ENCODE data around the gene CPEB2. TPM values are rescaled to one million over a fixed set of nuclear protein-coding genes. Genes with fewer than 3 reads are reported as not detected.

The CPEB2 gene
- total and polyA plus RNA-seq, 2 of the 8 experiments (the other 6 are each of a cell fraction or from before 2014, with no cell fraction given) = 0.39 to 1.9 TPM

DNA sequence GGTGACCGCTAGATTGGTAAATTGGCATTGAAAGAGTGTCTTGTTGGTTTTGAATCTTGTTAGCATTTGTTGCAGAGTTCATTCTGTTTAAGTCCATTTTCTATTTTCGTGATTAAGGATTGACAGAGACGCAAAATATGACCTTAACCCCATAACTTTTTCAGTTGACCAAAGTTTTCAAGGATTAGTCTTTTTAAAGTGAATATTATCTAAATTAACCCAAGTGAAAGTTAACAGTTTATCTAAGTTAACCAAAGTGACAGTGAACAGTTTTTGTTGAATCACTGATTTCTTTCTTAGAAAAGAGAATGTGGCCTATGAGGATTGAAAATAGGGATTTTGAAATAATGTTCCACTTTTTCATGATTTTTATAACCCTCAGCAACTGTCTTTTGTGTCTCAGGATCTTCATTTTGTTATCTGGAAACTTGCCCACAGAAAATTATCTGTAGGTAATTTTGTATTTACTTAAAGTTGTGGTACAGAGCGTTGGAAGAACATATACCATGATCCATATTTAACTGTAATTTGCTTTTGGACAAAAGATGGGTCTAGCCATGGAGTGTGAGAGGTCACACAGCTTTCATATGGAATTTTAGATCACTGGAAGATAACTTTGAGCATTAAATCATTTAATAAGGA, 3.3 kb downstream of the CPEB2 start:
- no peak for DNase-seq (ENCODE audit: low read depth in 1 of 2, low spot score in 2 of 2)
- Histone ChIP-seq H3K27me3 (replicated peaks in 1 of 4; ENCODE audit: control insufficient read depth in 3 of 4, extremely low read depth in 1 of 4, insufficient read depth in 3 of 4, low read length in 3 of 4) (peaks cover 0 to 20% (median 4%) of the 10 kb centered on the region in 4 experiments; a peak in 3 of 7 replicates), H3K4ac (replicated peaks; ENCODE audit: insufficient read length, low read depth, low read length) (no peak overlapping the region), H2BK12ac (ENCODE audit: low read depth, low read length) (no peak overlapping the region), H3K9me3 (ENCODE audit: insufficient read depth in 2 of 2, low read depth in 1 of 2, low read length in 1 of 2) (no peaks in the 10 kb centered on the region), H3K56ac (replicated peaks; ENCODE audit: insufficient read length, low read depth, low read length) (no peak overlapping the region), H4K91ac (replicated peaks; ENCODE audit: insufficient read length, low read length) (no peak overlapping the region), H3K4me3 (ENCODE audit: extremely low read depth in 1 of 4, insufficient read depth in 2 of 4, low read depth in 3 of 4, low read length in 4 of 4) (peak overlapping the region; percentile 48 to 87 (median 59); a peak in 5 of 8 replicates), H3K79me2 (ENCODE audit: control insufficient read depth in 1 of 2, insufficient read depth in 2 of 2, low read length in 2 of 2) (no peaks in the 10 kb centered on the region), H2AK5ac (ENCODE audit: low read depth, low read length) (no peak overlapping the region), H3K27ac (ENCODE audit: low read depth, low read length) (no peak overlapping the region), H4K5ac (ENCODE audit: insufficient read length, low read depth, low read length) (no peak overlapping the region), H3K9ac (replicated peaks in 1 of 4; ENCODE audit: extremely low read depth in 1 of 4, low read depth in 3 of 4, low read length in 3 of 4) (no peak overlapping the region), H3K14ac (ENCODE audit: insufficient read length) (no peak overlapping the region), H2BK120ac (replicated peaks; ENCODE audit: low read depth, low read length) (no peak overlapping the region), H3K23ac (ENCODE audit: insufficient read length) (no peak overlapping the region), H2BK20ac (ENCODE audit: low read length) (no peak overlapping the region), H2AFZ (ENCODE audit: low read length) (no peak overlapping the region), H3K36me3 (ENCODE audit: control insufficient read depth in 2 of 4, insufficient read depth in 4 of 4, low read length in 3 of 4) (no peaks in the 10 kb centered on the region), H4K8ac (ENCODE audit: extremely low read depth, insufficient read depth, low read length) (no peak overlapping the region), H3K79me1 (ENCODE audit: low read depth, low read length) (no peaks in the 10 kb centered on the region), H3K4me1 (replicated peaks in 1 of 4; ENCODE audit: control insufficient read depth in 3 of 4, insufficient read depth in 4 of 4, low read length in 3 of 4) (peaks cover 0 to 14% (median 2%) of the 10 kb centered on the region in 4 experiments; a peak in 5 of 7 replicates), H2BK5ac (ENCODE audit: low read depth, low read length) (no peak overlapping the region), H2BK15ac (ENCODE audit: low read length) (no peak overlapping the region), H3K23me2 (ENCODE audit: low read depth, low read length) (peaks cover 19% of the 10 kb centered on the region; the same call in 1 of the 2 replicates), H3K4me2 (ENCODE audit: insufficient read depth in 1 of 2, low read depth in 2 of 2, low read length in 2 of 2) (peak overlapping the region; percentile 67 to 84), H4K20me1 (replicated peaks in 1 of 2; ENCODE audit: control insufficient read depth in 1 of 2, insufficient read depth in 2 of 2, low read length in 2 of 2) (no peaks in the 10 kb centered on the region), H3K18ac (ENCODE audit: extremely low read depth, low read length) (no peak overlapping the region)
- 56% methylated on average over 4 of the region's 4 CpGs; no CpG with 5 or more reads in 1 of the 2 experiments for WGBS, 2 experiments (ENCODE audit: extremely low coverage in 1 of 2, insufficient coverage in 1 of 2, insufficient read length in 1 of 2, insufficient replicate concordance in 2 of 2, low coverage in 1 of 2, low lambda C conversion rate in 2 of 2, missing lambda C conversion rate in 1 of 2)
- no peak for FAIRE-seq
- CTCF ChIA-PET (ENCODE audit: partially characterized antibody) = interaction anchor here (0.5 to 1.7 kb wide), 2 partner anchors 165 to 209 kb away, joined by 3 to 4 read pairs; no protein-coding TSS in a partner anchor
- POLR2A ChIA-PET (ENCODE audit: partially characterized antibody) = no interaction called here
- TF ChIP-seq KDM5A (IDR thresholded peaks at IDR 0.05; ENCODE audit: low read length) (no peak), SUZ12 (IDR thresholded peaks at IDR 0.05; ENCODE audit: low read length) (no peak), KDM1A (IDR thresholded peaks at IDR 0.05; ENCODE audit: borderline replicate concordance, low read length) (no peak), BRCA1 (IDR thresholded peaks at IDR 0.05; ENCODE audit: low read depth, low read length) (no peak), EZH2 (IDR thresholded peaks at IDR 0.05; ENCODE audit: low read depth, low read length, severe bottlenecking) (no peak), RAD21 (IDR thresholded peaks at IDR 0.05 in 1 of 2, conservative IDR thresholded peaks at IDR 0.05 in 1 of 2; ENCODE audit: low read depth in 2 of 2, low read length in 2 of 2) (no peak), GABPA (IDR thresholded peaks at IDR 0.05; ENCODE audit: borderline replicate concordance, insufficient read depth, low read length) (no peak), CHD2 (IDR thresholded peaks at IDR 0.05; ENCODE audit: low read length) (no peak)
- TF ChIP-seq, protein P1, sequence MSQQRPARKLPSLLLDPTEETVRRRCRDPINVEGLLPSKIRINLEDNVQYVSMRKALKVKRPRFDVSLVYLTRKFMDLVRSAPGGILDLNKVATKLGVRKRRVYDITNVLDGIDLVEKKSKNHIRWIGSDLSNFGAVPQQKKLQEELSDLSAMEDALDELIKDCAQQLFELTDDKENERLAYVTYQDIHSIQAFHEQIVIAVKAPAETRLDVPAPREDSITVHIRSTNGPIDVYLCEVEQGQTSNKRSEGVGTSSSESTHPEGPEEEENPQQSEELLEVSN (IDR thresholded peaks at IDR 0.05) = no peak
- TF ChIP-seq, protein P2, sequence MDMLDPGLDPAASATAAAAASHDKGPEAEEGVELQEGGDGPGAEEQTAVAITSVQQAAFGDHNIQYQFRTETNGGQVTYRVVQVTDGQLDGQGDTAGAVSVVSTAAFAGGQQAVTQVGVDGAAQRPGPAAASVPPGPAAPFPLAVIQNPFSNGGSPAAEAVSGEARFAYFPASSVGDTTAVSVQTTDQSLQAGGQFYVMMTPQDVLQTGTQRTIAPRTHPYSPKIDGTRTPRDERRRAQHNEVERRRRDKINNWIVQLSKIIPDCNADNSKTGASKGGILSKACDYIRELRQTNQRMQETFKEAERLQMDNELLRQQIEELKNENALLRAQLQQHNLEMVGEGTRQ (IDR thresholded peaks at IDR 0.05; ENCODE audit: low read length) = no peak

Data from H1 (cell line).